NB4 (cell line): Measurements from ENCODE around the gene BLACAT1.
A peak's percentile ranks its signal among the peaks of the same experiment; 100 is the strongest.

ENCODE experiments used
- DNase-seq: peaks from one replicate; pipeline ENCODE4 v3.0.0; 2010; ENCODE audit warnings: low read depth
- H3K4me3 ChIP-seq: one replicate; pipeline ENCODE4 v1.5.1; 2011; ENCODE audit warnings: mild to moderate bottlenecking, low read depth, low read length, moderate library complexity
- CTCF ChIP-seq: IDR thresholded peaks from one replicate; pipeline ENCODE4 v1.5.1; 2012; ENCODE audit warnings: low read depth, low read length
- MAX ChIP-seq: IDR thresholded peaks from 2 replicates; pipeline ENCODE4 v1.6.1; 2011; ENCODE audit warnings: low read depth, low read length
- MYC ChIP-seq: IDR thresholded peaks from 2 replicates; pipeline ENCODE4 v1.6.1; 2011; ENCODE audit warnings: low read depth, low read length
- POLR2A ChIP-seq: IDR thresholded peaks from 2 replicates; pipeline ENCODE4 v1.6.1; 2011; ENCODE audit warnings: mild to moderate bottlenecking; ENCODE audit not compliant: insufficient read length; ENCODE audit errors: extremely low read depth

The BLACAT1 gene

GRCh38 chr1:205452364-205452763 lies 3.5 kb downstream of the BLACAT1 start:
- no peak for TF ChIP-seq MAX
- no peak for TF ChIP-seq CTCF
- TF ChIP-seq POLR2A: no peak
- no peak for TF ChIP-seq MYC
- no peak overlapping the region for H3K4me3 ChIP-seq
- no peak for DNase-seq

- TF ChIP-seq POLR2A: no peak
- DNase-seq: no peak
- no peak overlapping the region for H3K4me3 ChIP-seq
Observed at GRCh38 chr1:205451759-205452164, 4.1 kb downstream of the BLACAT1 start.

GRCh38 chr1:205451202-205451601 lies 4.6 kb downstream of the BLACAT1 start:
- no peak for TF ChIP-seq CTCF
- no peak for TF ChIP-seq MYC
- TF ChIP-seq MAX: no peak
- no peak for TF ChIP-seq POLR2A
- no peak overlapping the region for H3K4me3 ChIP-seq
- DNase-seq: no peak

- no peak overlapping the region for H3K4me3 ChIP-seq
- TF ChIP-seq CTCF (no peak), MAX (no peak), POLR2A (no peak), MYC (no peak)
- DNase-seq: no peak
Observed at GRCh38 chr1:205450448-205450847, 5.4 kb downstream of the BLACAT1 start.

- no peak overlapping the region for H3K4me3 ChIP-seq
- TF ChIP-seq CTCF (no peak), POLR2A (no peak)
- DNase-seq: peak; percentile 18
Observed at GRCh38 chr1:205449750-205450443, 5.9 kb downstream of the BLACAT1 start.

- TF ChIP-seq CTCF (no peak), MAX (no peak), POLR2A (no peak), MYC (no peak)
- DNase-seq: no peak
- H3K4me3 ChIP-seq: no peak overlapping the region
Observed at GRCh38 chr1:205449254-205449749, 6.5 kb downstream of the BLACAT1 start.
